A549 (cell line): Measurements from ENCODE around the gene SLC26A8.

ENCODE experiments used
- EP300 ChIP-seq, 2 experiments: fragments of >200 bp; sonication (Bioruptor Twin); formaldehyde crosslinking; IDR thresholded peaks; 2 replicates in 1 of 2; 3 replicates in 1 of 2; pipeline ENCODE4 v1.6.1; 2016 to 2017
- ESRRA ChIP-seq: fragments of 150-350 bp; IDR thresholded peaks from 2 replicates; pipeline ENCODE4 v1.6.1; 2014; ENCODE audit warnings: mild to moderate bottlenecking, low read length, borderline replicate concordance
- FOSB ChIP-seq: fragments of 250-450 bp; sonication (Bioruptor Pico); IDR thresholded peaks from 2 replicates; pipeline ENCODE4 v1.5.0; 2020; ENCODE audit warnings: mild to moderate bottlenecking, moderate library complexity
- POLR2A ChIP-seq: IDR thresholded peaks from 2 replicates; pipeline ENCODE4 v1.6.1; 2012; ENCODE audit warnings: mild to moderate bottlenecking, low read length
- RFX5 ChIP-seq: fragments of 450-650 bp; IDR thresholded peaks from 2 replicates; pipeline ENCODE4 v1.7.1; 2014; ENCODE audit warnings: antibody characterized with exemption, mild to moderate bottlenecking, moderate library complexity
- SMC3 ChIP-seq: fragments of >200 bp; sonication (Bioruptor Twin); formaldehyde crosslinking; IDR thresholded peaks from 3 replicates; pipeline ENCODE4 v1.6.1; 2018; ENCODE audit warnings: inconsistent platforms
- TF ChIP-seq, protein P1 (sequence below): fragments of 250-450 bp; sonication (Bioruptor Pico); IDR thresholded peaks from 2 replicates; pipeline ENCODE4 v1.5.0; 2021; ENCODE audit warnings: mild to moderate bottlenecking, moderate library complexity, borderline replicate concordance
- TF ChIP-seq, protein P2 (sequence below): fragments of >200 bp; sonication (Bioruptor Twin); formaldehyde crosslinking; IDR thresholded peaks from 3 replicates; pipeline ENCODE4 v1.5.1; 2016
- TF ChIP-seq, protein P3 (sequence below): fragments of 200-600 bp; sonication (generic); IDR thresholded peaks from 2 replicates; pipeline ENCODE4 v1.6.1; 2016; ENCODE audit warnings: antibody characterized with exemption, mild to moderate bottlenecking, moderate library complexity
- TF ChIP-seq, protein P4 (sequence below): fragments of >200 bp; sonication (Bioruptor Twin); formaldehyde crosslinking; IDR thresholded peaks from 3 replicates; pipeline ENCODE4 v1.6.1; 2016

DNA sequence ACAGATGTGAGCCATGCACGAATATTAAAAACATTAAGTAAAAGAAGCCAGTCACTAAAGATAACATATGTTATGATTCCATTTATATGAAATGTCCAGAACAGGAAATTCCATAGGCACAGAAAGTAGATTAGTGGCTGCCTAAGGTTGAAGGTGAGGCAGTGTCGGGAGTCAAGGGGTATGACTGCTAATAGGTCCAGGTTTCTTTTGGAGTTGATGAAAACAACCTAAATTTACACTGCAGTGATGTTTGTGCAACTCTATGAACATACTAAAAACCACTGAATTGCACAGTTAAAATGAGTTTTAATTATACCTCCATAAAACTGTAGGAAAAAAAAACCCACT, 118.0 kb downstream of the SLC26A8 start:
- TF ChIP-seq RFX5 (no peak), EP300 (IDR thresholded peaks at IDR 0.05) (no peak), POLR2A (no peak), ESRRA (no peak), SMC3 (no peak), FOSB (CRISPR knock-in tag) (no peak)
- TF ChIP-seq, protein P1, sequence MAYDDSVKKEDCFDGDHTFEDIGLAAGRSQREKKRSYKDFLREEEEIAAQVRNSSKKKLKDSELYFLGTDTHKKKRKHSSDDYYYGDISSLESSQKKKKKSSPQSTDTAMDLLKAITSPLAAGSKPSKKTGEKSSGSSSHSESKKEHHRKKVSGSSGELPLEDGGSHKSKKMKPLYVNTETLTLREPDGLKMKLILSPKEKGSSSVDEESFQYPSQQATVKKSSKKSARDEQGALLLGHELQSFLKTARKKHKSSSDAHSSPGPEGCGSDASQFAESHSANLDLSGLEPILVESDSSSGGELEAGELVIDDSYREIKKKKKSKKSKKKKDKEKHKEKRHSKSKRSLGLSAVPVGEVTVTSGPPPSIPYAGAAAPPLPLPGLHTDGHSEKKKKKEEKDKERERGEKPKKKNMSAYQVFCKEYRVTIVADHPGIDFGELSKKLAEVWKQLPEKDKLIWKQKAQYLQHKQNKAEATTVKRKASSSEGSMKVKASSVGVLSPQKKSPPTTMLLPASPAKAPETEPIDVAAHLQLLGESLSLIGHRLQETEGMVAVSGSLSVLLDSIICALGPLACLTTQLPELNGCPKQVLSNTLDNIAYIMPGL (CRISPR knock-in tag) = no peak
- TF ChIP-seq, protein P2, sequence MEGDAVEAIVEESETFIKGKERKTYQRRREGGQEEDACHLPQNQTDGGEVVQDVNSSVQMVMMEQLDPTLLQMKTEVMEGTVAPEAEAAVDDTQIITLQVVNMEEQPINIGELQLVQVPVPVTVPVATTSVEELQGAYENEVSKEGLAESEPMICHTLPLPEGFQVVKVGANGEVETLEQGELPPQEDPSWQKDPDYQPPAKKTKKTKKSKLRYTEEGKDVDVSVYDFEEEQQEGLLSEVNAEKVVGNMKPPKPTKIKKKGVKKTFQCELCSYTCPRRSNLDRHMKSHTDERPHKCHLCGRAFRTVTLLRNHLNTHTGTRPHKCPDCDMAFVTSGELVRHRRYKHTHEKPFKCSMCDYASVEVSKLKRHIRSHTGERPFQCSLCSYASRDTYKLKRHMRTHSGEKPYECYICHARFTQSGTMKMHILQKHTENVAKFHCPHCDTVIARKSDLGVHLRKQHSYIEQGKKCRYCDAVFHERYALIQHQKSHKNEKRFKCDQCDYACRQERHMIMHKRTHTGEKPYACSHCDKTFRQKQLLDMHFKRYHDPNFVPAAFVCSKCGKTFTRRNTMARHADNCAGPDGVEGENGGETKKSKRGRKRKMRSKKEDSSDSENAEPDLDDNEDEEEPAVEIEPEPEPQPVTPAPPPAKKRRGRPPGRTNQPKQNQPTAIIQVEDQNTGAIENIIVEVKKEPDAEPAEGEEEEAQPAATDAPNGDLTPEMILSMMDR = no peak
- TF ChIP-seq, protein P3, sequence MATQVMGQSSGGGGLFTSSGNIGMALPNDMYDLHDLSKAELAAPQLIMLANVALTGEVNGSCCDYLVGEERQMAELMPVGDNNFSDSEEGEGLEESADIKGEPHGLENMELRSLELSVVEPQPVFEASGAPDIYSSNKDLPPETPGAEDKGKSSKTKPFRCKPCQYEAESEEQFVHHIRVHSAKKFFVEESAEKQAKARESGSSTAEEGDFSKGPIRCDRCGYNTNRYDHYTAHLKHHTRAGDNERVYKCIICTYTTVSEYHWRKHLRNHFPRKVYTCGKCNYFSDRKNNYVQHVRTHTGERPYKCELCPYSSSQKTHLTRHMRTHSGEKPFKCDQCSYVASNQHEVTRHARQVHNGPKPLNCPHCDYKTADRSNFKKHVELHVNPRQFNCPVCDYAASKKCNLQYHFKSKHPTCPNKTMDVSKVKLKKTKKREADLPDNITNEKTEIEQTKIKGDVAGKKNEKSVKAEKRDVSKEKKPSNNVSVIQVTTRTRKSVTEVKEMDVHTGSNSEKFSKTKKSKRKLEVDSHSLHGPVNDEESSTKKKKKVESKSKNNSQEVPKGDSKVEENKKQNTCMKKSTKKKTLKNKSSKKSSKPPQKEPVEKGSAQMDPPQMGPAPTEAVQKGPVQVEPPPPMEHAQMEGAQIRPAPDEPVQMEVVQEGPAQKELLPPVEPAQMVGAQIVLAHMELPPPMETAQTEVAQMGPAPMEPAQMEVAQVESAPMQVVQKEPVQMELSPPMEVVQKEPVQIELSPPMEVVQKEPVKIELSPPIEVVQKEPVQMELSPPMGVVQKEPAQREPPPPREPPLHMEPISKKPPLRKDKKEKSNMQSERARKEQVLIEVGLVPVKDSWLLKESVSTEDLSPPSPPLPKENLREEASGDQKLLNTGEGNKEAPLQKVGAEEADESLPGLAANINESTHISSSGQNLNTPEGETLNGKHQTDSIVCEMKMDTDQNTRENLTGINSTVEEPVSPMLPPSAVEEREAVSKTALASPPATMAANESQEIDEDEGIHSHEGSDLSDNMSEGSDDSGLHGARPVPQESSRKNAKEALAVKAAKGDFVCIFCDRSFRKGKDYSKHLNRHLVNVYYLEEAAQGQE = no peak
- TF ChIP-seq, protein P4, sequence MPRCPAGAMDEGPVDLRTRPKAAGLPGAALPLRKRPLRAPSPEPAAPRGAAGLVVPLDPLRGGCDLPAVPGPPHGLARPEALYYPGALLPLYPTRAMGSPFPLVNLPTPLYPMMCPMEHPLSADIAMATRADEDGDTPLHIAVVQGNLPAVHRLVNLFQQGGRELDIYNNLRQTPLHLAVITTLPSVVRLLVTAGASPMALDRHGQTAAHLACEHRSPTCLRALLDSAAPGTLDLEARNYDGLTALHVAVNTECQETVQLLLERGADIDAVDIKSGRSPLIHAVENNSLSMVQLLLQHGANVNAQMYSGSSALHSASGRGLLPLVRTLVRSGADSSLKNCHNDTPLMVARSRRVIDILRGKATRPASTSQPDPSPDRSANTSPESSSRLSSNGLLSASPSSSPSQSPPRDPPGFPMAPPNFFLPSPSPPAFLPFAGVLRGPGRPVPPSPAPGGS = no peak
